Activated CD8-positive, alpha-beta T cell treated with anti-CD3 and anti-CD28 coated beads for 36 hours (primary cell): ENCODE measurements around the gene TMEM207. TPM values are rescaled to one million over a fixed set of nuclear protein-coding genes. Genes with fewer than 3 reads are reported as not detected.

Experiments
- ATAC-seq: fragments of 200-7000 bp; cut with Tn5 transposase; one replicate; pipeline ENCODE4 v1.10.0; 2021; ENCODE audit warnings: mild to moderate bottlenecking, moderate library complexity
- CTCF ChIA-PET: fragments of 350-600 bp; sonication (Branson Sonifier 250); formaldehyde crosslinking; loops from one replicate; lab custom pipeline; 2021; ENCODE audit warnings: antibody characterized with exemption; lab: Charles Lee
- POLR2A ChIA-PET: fragments of 350-600 bp; sonication (Branson Sonifier 250); formaldehyde crosslinking; loops from one replicate; lab custom pipeline; 2021; ENCODE audit warnings: antibody characterized with exemption; lab: Charles Lee
- DNase-seq: peaks from one replicate; pipeline ENCODE4 v3.0.0-alpha.2; 2020
- H3K27ac Mint-ChIP-seq: one replicate; pipeline ENCODE4 v1.8.0; 2021; ENCODE audit warnings: mild to moderate bottlenecking, mixed read lengths
- H3K27me3 Mint-ChIP-seq: one replicate; pipeline ENCODE4 v1.8.0; 2021; ENCODE audit warnings: mixed read lengths
- H3K36me3 Mint-ChIP-seq: one replicate; pipeline ENCODE4 v1.8.0; 2021; ENCODE audit warnings: low read depth, mixed read lengths
- H3K4me1 Mint-ChIP-seq: one replicate; pipeline ENCODE4 v1.8.0; 2021; ENCODE audit warnings: low read depth, mixed read lengths
- H3K4me3 Mint-ChIP-seq: one replicate; pipeline ENCODE4 v1.8.0; 2021; ENCODE audit warnings: mild to moderate bottlenecking, moderate library complexity, mixed read lengths
- H3K9me3 Mint-ChIP-seq: one replicate; pipeline ENCODE4 v1.8.0; 2021; ENCODE audit warnings: mixed read lengths
- CTCF ChIP-seq: fragments of 200-600 bp; IDR thresholded peaks from one replicate; pipeline ENCODE4 v1.8.0; 2022; ENCODE audit warnings: antibody characterized with exemption, mild to moderate bottlenecking
- intact Hi-C: fragments of 100-400 bp; cut with micrococcal nuclease; formaldehyde crosslinking; loops from one replicate; pipeline ENCODE4 v1.10.0; 2022
- total RNA-seq, 2 experiments: library from RNA; stranded (reverse); gene quantifications; one replicate each; pipeline ENCODE4 v1.2.3, GENCODE V29; 2021

TMEM207 gene
- not detected for total RNA-seq

- no peak for TF ChIP-seq CTCF
- no peaks in the 10 kb centered on the region for H3K36me3 Mint-ChIP-seq
- ChIA-PET CTCF (interaction anchor here (1.2 kb wide), 1 partner anchor 193 kb away, joined by 3 read pairs; no protein-coding TSS in a partner anchor), POLR2A (no interaction called here)
- no peak within 1 kb of the TSS for H3K4me3 Mint-ChIP-seq
- DNase-seq (no peak), ATAC-seq (no peak)
- H3K27me3 Mint-ChIP-seq, result peaks cover 9% of the 10 kb centered on the region
- intact Hi-C loops, result no loop called here
- H3K9me3 Mint-ChIP-seq, result no peaks in the 10 kb centered on the region
- no peak within 1 kb of the TSS for H3K27ac Mint-ChIP-seq
- peaks cover 7% of the 10 kb centered on the region for H3K4me1 Mint-ChIP-seq
Observed at GRCh38 chr3:190449801-190450200, at the start of gene TMEM207. Gene TMEM207 (minus strand): TSS chr3:190449901. CDS start chr3:190449809, 92 bp downstream.

- H3K27ac Mint-ChIP-seq, result no peak overlapping the region
- intact Hi-C loops, result no loop called here
- no peaks in the 10 kb centered on the region for H3K9me3 Mint-ChIP-seq
- POLR2A ChIA-PET, result interaction anchor here (1.4 kb wide), 1 partner anchor 12 kb away, joined by 4 read pairs; no protein-coding TSS in a partner anchor
- H3K27me3 Mint-ChIP-seq, result peaks cover 41% of the 10 kb centered on the region
- no peaks in the 10 kb centered on the region for H3K36me3 Mint-ChIP-seq
- TF ChIP-seq CTCF, result no peak
- CTCF ChIA-PET, result interaction anchor here (0.6 to 1.2 kb wide), 2 partner anchors 12 to 16 kb away, joined by 3 read pairs; no protein-coding TSS in a partner anchor
- H3K4me1 Mint-ChIP-seq, result peaks cover 3% of the 10 kb centered on the region
- H3K4me3 Mint-ChIP-seq, result no peak overlapping the region
- DNase-seq (no peak), ATAC-seq (no peak)
Observed at GRCh38 chr3:190499122-190499521, 49.4 kb upstream of the TMEM207 start.

- no peak for TF ChIP-seq CTCF
- ATAC-seq (no peak), DNase-seq (no peak)
- intact Hi-C loops, result no loop called here
- CTCF ChIA-PET, result interaction anchor here (1.2 kb wide), 1 partner anchor 11 kb away, joined by 3 read pairs; no protein-coding TSS in a partner anchor
- Mint-ChIP-seq H3K4me1 (peaks cover 3% of the 10 kb centered on the region), H3K36me3 (no peaks in the 10 kb centered on the region), H3K4me3 (no peak overlapping the region), H3K27ac (no peak overlapping the region), H3K27me3 (peaks cover 40% of the 10 kb centered on the region), H3K9me3 (no peaks in the 10 kb centered on the region)
- POLR2A ChIA-PET, result interaction anchor here (1.4 kb wide), 1 partner anchor 12 kb away, joined by 4 read pairs; no protein-coding TSS in a partner anchor
Observed at GRCh38 chr3:190498293-190498692, 48.6 kb upstream of the TMEM207 start.

GRCh38 chr3:190497811-190498210 lies 48.1 kb upstream of the TMEM207 start:
- Mint-ChIP-seq H3K27ac (no peak overlapping the region), H3K9me3 (no peaks in the 10 kb centered on the region), H3K4me1 (peaks cover 3% of the 10 kb centered on the region), H3K27me3 (peaks cover 41% of the 10 kb centered on the region), H3K4me3 (no peak overlapping the region), H3K36me3 (no peaks in the 10 kb centered on the region)
- intact Hi-C loops, result no loop called here
- DNase-seq (no peak), ATAC-seq (no peak)
- ChIA-PET POLR2A (interaction anchor here (1.4 kb wide), 1 partner anchor 13 kb away, joined by 4 read pairs; no protein-coding TSS in a partner anchor), CTCF (no interaction called here)
- TF ChIP-seq CTCF, result no peak

GRCh38 chr3:190496859-190497258 lies 47.2 kb upstream of the TMEM207 start:
- ATAC-seq, result no peak
- Mint-ChIP-seq H3K9me3 (no peaks in the 10 kb centered on the region), H3K27ac (no peak overlapping the region), H3K4me3 (no peak overlapping the region), H3K27me3 (peaks cover 38% of the 10 kb centered on the region), H3K4me1 (peaks cover 10% of the 10 kb centered on the region), H3K36me3 (no peaks in the 10 kb centered on the region)
- CTCF ChIA-PET, result interaction anchor here (0.9 kb wide), 1 partner anchor 206 kb away, joined by 3 read pairs; no protein-coding TSS in a partner anchor
- intact Hi-C loops, result no loop called here
- TF ChIP-seq CTCF, result no peak
- DNase-seq, result no peak
- POLR2A ChIA-PET, result interaction anchor here (0.6 kb wide), 1 partner anchor 1852 kb away, joined by 4 read pairs; no protein-coding TSS in a partner anchor
